NB4 (cell line): ENCODE data around the gene SWSAP1.

Experiments
- DNase-seq: peaks from one replicate; pipeline ENCODE4 v3.0.0; 2010; ENCODE audit warnings: low read depth
- H3K4me3 ChIP-seq: one replicate; pipeline ENCODE4 v1.5.1; 2011; ENCODE audit warnings: mild to moderate bottlenecking, low read depth, low read length, moderate library complexity
- MAX ChIP-seq: IDR thresholded peaks from 2 replicates; pipeline ENCODE4 v1.6.1; 2011; ENCODE audit warnings: low read depth, low read length
- MYC ChIP-seq: IDR thresholded peaks from 2 replicates; pipeline ENCODE4 v1.6.1; 2011; ENCODE audit warnings: low read depth, low read length
- POLR2A ChIP-seq: IDR thresholded peaks from 2 replicates; pipeline ENCODE4 v1.6.1; 2011; ENCODE audit warnings: mild to moderate bottlenecking; ENCODE audit not compliant: insufficient read length; ENCODE audit errors: extremely low read depth
- TF ChIP-seq, protein P1 (sequence below): IDR thresholded peaks from one replicate; pipeline ENCODE4 v1.5.1; 2012; ENCODE audit warnings: low read depth, low read length

Gene SWSAP1

GRCh38 chr19:11382898-11383705 is 8.6 kb downstream of the SWSAP1 start:
- DNase-seq = peak; percentile 72
- H3K4me3 ChIP-seq = no peak overlapping the region
- TF ChIP-seq POLR2A (no peak), MAX (no peak)
- TF ChIP-seq, protein P1, sequence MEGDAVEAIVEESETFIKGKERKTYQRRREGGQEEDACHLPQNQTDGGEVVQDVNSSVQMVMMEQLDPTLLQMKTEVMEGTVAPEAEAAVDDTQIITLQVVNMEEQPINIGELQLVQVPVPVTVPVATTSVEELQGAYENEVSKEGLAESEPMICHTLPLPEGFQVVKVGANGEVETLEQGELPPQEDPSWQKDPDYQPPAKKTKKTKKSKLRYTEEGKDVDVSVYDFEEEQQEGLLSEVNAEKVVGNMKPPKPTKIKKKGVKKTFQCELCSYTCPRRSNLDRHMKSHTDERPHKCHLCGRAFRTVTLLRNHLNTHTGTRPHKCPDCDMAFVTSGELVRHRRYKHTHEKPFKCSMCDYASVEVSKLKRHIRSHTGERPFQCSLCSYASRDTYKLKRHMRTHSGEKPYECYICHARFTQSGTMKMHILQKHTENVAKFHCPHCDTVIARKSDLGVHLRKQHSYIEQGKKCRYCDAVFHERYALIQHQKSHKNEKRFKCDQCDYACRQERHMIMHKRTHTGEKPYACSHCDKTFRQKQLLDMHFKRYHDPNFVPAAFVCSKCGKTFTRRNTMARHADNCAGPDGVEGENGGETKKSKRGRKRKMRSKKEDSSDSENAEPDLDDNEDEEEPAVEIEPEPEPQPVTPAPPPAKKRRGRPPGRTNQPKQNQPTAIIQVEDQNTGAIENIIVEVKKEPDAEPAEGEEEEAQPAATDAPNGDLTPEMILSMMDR = peak; percentile 61

DNA sequence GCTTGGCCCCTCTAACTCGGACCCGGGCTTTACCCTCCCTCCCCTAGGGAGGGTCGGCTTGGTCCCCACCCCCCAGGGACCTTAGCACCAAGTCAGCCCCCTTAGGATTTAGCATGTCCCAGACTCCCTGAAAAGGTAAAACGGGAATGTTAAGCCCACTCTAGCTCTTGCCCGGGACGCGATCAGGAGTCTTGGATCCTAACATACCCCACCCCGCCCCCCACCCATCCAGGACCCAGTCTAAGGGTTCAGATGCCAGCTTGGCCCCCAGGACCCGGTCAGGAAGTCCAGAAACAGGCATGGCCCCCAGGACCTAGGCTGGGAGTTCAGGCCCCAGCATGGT is 9.2 kb downstream of the SWSAP1 start:
- H3K4me3 ChIP-seq = no peak overlapping the region
- TF ChIP-seq MAX = no peak
- TF ChIP-seq, protein P1 = no peak
- no peak for DNase-seq

DNA sequence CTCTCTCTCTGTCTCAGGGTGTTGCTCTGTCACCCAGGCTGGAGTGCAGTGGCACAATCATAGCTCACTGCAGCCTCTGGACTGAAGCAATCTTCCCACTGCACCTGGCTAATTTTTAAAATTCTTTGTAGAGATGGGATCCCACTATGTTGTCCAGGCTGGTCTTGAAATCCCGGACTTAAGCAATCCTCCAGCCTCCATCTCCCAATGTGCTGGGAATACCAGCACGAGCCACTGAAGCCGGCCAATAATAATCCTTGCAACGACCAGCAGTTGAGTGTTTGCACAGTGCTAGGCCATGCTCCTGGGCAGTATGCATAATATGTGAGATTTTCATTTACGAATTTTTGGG is 10.3 kb downstream of the SWSAP1 start:
- DNase-seq = no peak
- no peak overlapping the region for H3K4me3 ChIP-seq
- TF ChIP-seq MAX (no peak), MYC (no peak), POLR2A (no peak)
- TF ChIP-seq, protein P1 = no peak

GRCh38 chr19:11387162-11388034 is 12.9 kb downstream of the SWSAP1 start:
- TF ChIP-seq MYC = no peak
- no peak overlapping the region for H3K4me3 ChIP-seq
- DNase-seq = peak; percentile 56

- no peak for DNase-seq
- no peak for TF ChIP-seq MAX
- no peak for TF ChIP-seq MYC
- TF ChIP-seq, protein P1 = no peak
- TF ChIP-seq POLR2A = no peak
- no peak overlapping the region for H3K4me3 ChIP-seq
Measured at GRCh38 chr19:11390359-11390758, 15.9 kb downstream of the SWSAP1 start.

DNA sequence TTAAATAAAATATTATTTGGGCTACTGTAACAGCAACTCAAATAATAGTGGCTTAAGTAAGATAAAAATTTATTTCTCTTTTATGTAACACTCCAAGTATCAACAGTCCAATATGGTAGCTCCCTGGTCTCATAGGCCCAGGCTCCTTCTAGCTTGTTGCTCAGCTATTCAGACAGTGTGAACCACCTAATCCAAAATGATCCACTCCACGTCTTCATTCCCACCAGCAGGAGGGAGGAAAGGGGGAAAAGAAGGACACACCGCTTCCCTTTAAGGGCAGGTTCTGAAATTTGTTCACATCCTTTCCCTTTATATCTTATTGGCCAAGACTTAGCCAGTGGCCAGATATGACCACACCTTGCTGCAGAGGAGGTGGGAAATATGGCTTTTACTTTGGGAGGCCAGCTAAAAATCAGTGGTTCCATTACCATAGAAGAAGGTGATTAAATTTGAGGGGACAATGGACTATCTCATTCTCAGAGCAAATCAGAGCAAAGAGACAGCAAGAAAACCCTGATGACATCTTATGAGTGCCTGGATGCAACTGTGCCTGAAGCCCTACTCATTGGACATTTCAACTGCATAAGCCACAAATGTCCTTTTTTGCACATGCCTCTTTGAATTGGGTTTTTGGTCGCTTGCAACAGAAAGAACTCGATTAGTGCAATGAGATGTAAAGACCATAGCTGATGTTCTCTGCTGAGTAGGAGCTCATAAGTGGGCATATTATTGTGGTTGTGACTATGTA is 16.6 kb downstream of the SWSAP1 start:
- DNase-seq = no peak
- H3K4me3 ChIP-seq = no peak overlapping the region
- TF ChIP-seq, protein P1 = no peak
- no peak for TF ChIP-seq POLR2A
- TF ChIP-seq MAX = no peak
- no peak for TF ChIP-seq MYC
